Activated gamma-delta T cell (primary cell): ENCODE measurements around the gene RHOT2.

ENCODE experiments used
- DNase-seq: peaks from one replicate; lab custom pipeline; 2025; lab: John Stamatoyannopoulos, UW

RHOT2 gene

DNA sequence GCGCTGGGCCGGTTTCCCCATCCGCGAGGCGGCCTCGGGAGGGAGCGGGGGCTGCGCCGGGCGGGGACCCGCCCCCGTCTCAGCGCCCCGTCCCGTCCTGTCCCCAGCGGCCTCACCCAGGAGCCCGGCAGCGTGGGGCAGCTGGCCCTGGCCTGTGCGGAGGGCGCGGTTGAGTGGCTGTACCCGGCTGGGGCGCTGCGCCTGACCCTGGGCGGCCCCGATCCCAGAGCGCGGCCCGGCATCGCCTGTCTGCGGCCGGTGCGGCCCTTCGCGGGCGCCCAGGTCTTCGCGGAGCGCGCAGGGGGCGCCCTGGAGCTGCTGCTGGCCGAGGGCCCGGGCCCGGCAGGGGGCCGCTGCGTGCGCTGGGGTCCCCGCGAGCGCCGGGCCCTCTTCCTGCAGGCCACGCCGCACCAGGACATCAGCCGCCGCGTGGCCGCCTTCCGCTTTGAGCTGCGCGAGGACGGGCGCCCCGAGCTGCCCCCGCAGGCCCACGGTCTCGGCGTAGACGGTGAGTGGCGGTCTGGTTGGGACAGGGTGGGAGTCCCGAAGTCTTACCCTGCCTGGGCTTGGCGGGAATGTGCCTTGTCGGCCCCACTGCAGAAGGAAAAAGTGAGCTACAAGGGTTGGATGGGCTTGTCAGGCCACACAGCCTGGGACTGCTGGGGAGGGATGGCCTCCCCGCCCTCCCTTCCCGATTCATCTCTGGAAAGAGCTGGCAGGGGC is 47.7 kb downstream of the RHOT2 start:
- no peak for DNase-seq

DNA sequence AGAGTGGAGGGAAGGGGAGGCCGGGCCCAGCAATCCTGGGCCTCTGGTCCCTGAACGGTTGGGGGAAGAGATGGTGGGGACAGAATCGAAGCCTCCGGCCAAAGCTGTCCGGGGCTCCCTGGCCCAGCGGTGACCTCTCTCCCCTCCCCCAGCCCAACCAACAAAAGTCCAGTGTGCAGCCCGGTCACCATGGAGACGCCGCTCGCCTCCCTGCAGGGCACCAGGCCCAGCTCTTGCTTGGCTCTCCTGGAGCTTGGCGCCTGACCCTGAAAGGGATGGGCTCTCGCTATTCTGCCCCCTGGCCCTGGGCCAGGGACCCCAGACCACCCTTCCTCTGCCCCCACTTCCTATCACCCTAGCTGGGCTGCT is 48.3 kb downstream of the RHOT2 start:
- no peak for DNase-seq

DNA sequence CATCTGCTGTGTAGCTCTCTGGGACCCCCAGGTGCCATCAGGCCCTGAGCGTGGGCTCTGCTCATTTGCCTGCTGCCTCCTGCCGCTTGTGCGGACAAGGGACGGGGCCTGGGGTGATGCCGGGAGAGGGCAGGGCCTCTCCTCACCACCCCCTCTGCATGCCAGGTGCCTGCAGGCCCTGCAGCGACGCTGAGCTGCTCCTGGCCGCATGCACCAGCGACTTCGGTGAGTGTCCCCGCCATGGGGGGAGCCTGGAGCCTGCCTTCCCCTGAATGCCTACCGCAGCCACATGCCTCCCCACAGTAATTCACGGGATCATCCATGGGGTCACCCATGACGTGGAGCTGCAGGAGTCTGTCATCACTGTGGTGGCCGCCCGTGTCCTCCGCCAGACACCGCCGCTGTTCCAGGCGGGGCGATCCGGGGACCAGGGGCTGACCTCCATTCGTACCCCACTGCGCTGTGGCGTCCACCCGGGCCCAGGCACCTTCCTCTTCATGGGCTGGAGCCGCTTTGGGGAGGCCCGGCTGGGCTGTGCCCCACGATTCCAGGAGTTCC is 48.9 kb downstream of the RHOT2 start:
- DNase-seq = no peak

DNA sequence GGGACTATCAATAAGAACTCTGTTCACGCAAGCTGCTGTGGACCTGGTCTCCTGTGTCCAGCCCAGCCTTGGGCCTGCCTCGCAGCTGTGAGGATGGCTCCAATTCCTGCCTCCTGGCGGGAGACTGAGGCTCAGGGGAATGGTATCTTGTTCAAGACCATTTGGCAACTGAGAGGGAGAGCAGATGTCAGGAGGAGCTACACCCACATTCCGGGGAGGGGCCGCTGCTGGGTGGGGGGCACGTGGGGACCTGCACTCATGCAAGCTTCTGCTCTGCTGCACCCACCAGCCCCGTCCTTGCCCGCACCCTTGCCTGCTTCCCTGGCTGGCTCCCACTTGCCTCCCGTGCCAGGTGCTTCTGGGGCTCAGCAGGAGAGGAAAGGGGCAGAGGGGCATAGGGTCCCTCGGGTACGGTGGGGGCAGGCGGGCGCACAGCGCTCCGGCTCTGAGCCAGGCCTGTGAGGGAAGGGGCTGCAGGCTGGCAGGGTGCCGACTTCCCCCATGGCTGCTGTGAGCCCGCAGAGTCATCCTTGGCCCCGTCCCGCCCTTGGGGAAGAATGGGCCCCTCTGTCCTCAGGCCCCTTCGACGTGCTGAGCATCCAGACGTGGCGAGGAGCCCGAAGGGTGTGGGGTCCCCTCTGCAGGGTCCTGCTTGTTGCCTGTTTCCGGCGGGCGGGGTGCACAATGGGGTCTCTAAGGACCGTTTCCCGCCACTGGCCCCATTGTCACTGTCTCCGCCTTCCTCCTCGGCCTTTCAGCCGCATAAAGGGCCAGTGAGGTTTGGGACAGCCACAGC is 49.7 kb downstream of the RHOT2 start:
- DNase-seq = no peak

DNA sequence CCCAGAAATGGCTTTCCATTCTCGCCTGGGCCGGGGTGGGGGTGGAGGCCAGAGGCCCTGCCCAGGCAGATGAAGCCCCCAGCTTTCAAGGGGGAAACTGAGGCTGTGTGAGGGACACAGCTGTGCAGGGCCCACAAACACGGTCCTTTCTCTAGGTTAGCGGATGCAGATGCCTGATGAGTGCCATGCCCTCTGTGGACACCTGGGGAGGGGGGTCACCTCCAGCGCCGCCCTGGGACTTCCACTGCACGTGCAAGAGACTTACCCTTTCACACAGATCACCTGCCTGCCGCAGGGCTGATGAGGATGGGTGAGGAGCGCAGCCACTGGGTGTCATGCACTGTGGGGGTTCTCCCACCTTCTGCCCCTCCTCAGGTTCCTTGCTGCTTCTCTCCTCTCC is 50.5 kb downstream of the RHOT2 start:
- DNase-seq = no peak

DNA sequence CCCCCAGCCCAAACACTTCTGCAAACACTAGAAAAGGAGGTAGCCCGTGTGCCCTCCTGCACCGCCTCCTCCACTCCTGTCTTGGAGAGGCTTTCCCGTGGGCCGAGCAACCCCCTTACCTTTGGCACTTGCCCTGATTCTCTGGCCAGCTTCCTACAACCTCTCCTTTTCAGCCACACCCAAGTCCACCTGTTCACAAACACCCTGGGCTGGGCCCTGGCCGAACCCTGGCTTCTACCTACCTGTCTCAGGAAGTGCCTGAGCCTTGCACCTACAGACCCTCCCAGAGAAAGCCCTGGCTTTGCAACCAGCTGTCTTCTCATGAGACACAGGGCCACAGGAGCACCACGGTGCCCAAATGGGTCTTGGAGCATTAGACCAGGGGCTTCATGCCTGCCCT is 51.0 kb downstream of the RHOT2 start:
- DNase-seq = no peak

DNA sequence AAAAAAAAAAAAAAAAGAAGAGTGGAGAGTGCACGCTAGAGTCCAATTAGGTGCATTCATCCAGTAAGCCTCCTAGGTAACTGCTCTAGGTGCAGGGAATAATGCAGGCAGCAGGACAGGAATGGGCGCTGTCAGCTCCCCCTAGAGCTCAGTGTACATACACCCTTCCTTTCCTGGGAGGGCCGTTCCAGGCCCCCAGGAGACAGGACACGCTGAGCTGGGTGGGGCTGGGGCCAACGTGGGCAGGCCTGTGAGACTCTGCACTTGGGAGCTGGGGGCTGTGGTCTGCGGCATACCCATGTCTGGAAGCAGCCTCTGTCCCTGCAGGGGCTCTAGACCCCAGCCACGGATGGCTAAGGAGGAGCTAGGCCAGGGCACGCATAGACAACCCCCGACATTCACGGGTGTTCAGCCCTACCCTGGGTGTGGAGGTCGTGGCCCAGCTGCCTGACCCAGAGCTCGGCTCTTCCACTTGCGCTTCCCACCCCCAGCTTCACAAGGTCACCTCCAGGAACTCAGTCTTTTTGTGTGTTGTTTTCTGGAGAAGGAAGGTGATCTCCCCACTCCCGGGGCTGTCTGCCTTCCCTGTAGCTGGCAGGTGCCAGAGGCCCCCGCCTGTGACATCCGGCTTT is 52.0 kb downstream of the RHOT2 start:
- DNase-seq = no peak

DNA sequence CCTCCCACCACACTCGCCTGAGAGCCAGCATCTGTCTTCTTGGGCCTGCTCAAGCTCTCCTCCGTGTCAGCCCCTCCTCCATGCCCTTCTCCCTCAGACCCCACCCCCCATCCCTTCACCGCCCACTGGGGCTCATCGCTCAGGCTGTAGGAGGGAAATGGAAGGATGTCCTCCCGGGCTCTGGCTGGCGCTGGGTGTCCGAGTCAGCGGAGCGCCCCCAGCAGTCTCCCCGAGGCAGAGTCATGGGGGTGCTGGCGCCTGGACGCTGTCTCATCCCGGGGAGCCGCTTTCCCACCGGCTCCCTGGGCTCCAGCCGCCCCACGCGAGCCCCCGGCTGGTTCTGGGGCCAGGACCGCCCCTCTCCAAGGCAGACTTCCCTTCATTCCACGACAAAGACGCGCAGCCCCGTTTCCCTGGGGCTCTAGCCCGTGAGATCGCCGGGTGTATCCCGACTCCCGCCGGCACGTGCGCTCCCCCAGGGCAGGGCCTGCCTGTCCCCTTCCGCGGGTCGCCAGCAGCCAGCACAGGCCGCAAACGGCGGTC is 52.6 kb downstream of the RHOT2 start:
- DNase-seq = no peak

DNA sequence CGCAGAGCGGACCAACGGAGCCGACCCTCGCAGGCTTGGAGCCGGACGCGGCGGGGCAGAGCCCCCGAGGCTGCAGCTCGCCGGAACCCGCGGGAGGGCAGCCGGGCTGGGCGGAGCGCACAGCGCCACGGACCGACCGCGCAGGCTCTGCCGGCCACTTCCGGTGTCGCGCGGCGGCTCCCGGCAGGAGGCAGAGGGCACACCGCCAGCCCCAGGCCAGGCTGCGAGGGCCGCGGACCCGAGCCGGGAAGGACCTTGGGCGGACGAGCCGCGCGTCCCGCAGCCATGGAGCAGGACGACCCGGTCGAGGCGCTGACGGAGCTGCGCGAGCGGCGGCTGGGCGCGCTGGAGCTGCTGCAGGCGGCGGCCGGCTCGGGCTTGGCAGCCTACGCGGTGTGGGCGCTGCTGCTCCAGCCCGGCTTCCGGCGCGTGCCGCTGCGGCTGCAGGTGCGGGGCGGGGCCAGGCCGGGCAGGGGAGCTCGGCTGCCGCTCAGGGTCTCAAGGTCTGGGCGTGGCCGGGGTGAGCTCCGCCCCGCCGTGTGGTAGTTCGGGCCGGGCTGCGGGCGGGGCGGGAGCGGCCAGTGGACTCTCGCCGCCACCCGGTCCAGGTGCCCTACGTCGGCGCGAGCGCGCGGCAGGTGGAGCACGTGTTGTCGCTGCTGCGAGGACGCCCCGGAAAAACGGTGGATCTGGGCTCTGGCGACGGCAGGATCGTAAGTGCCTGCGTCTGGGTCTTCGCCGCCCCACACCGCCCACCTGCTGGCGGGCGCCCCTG is 53.2 kb downstream of the RHOT2 start, which contains the start of gene ANTKMT:
Gene ANTKMT (plus strand): TSS at position 157 of the 775 bp plus-strand sequence. CDS start 129 bp downstream, at position 286.
- peak; percentile 71 for DNase-seq

DNA sequence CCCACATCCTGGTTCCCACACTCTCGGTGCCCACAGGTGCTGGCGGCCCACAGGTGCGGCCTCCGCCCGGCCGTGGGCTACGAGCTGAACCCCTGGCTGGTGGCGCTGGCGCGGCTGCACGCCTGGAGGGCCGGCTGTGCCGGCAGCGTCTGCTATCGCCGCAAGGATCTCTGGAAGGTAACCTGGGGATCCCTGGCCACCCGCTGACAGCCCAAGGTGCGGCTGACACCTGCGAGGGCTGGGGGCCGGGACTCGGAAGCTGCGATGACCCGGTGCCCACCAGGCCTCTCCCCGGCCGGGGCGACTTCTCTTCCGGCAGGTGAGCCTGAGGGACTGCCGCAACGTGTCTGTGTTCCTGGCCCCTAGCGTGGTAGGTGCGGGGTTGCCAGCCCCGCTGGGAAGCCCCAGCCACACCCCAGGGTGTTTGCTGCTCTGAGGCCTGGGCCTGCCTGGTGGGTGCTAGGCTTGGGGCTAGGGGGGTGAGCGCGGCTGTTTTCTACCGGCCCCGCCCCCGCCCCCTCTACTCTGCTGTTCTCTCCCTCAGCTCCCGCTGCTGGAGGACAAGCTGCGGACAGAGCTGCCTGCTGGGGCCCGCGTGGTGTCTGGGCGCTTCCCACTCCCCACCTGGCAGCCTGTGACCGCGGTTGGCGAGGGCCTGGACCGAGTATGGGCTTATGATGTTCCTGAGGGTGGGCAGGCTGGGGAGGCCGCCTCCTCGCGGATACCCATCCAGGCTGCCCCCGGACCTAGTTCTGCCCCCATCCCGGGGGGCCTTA is 54.0 kb downstream of the RHOT2 start:
- DNase-seq = peak; percentile 53

DNA sequence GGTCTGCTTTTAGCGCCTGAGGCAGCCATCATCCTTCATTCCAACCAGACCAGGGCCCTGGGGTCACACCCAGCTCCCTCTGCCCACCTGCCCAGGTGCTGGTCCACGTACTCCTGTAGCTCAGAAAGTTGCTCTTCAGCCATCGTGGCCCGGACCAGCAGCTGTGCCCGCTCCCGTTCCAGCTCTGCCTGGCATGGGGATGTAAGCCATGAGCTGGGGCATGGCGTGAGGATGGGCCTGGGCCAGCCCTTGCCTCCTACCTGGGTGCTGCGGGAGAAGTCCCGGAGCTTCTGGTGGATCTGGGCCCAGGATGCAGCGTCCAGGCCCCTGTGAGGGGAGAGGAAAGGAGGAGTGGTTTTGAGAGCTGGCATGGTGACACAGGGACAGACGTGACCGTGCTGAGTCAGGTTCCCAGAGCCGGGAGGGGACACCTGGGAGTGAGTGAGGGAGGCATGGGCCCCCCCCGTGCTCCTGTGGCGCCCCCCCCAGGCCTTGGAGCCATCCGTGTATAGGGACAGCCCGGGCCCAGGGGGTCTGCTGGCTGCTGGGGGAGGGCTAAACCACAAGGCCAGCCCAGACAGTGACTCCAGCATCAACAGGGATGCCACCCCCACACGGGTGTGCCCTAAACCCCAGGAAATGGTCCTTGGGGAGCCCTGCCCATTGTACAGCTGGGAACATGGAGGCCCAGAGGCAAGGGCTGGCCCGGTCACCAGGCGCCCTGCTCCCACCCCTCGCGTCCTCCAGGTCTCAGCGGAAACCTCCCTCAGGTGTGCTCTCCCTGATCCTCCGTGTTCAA is 55.1 kb downstream of the RHOT2 start:
- no peak for DNase-seq

DNA sequence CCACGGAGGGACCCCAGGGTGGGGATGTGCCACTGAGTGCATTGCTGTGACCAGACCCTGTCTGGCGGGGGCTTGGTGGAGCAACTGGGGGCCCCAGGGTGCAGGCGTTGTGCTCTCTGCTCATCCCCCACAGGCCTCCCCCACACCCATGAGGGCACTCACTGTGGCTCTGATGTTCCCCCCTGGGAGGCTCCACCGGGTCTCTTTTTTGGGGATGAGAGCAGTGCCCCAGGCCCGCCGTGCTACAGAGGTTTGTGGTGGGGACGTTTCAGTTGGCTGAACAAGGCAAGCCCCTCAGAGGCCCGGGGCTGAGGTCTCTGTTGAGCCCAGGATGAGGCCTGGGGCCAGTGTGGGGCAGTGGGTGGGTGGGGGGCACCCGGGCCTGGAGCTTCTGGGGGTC is 55.8 kb downstream of the RHOT2 start:
- DNase-seq = no peak
